Activated CD8-positive, alpha-beta memory T cell treated with anti-CD3 and anti-CD28 coated beads, Interleukin-2, amount 50 U/mL, for 24 hours (primary cell): ENCODE measurements around the gene PGAP2.
A peak's percentile ranks its signal among the peaks of the same experiment; 100 is the strongest.
"Not testable (repeated sequence)": the region's sequence is repeated elsewhere in the genome, so short reads cannot be mapped to it uniquely, and the experiment has no call there.

Experiments used
- DNase-seq: peaks from one replicate; pipeline ENCODE4 v3.0.0-alpha.2; 2020; ENCODE audit errors: extremely low read depth

PGAP2 gene

DNA sequence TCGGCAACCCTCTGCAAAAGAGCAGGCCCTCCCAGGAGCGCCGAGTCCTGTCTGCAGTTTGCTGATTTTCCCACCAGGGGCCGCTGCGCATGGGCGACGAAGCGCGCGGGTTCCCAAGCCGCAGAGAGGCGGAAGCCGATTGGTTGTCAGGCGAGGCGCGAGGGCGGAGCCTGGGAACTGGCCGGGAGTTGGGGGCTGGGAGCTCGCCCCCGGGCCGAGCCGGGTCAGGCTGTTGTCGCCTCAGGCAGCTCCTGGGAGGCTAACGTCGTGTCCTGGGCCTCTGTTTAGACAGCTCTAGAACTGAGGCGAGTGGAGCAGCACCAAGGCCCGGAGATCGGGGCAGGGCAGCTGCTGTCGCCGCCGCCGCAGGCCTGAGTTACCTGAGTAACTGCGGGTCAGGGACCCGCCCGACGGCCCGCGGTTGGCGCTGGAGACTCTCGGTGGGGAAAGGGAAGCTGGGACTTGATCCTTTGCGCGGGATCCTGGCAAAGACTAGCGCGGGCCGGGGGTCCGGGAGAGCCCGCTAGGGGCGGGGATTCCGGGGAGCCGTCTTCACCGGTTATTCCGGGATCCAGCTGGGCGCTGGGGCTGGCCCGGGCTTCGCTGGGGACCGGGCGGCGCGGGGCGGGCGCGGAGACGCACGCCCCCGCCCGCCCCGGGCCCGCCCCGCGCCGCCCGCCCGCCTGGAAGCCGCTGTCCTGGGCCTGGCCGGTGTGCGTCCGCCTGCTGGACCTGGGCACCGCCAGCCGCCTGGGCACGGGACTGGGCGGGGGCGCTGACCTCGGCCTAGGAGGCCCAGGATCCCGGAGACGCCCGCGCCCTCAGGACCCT lies 46.8 kb downstream of the PGAP2 start, which contains the start of gene STIM1:
Gene STIM1 (plus strand): TSS at position 688 of the 831 bp plus-strand sequence. CDS start 607 bp downstream, outside the sequence.
- DNase-seq, result peak; percentile 95

DNA sequence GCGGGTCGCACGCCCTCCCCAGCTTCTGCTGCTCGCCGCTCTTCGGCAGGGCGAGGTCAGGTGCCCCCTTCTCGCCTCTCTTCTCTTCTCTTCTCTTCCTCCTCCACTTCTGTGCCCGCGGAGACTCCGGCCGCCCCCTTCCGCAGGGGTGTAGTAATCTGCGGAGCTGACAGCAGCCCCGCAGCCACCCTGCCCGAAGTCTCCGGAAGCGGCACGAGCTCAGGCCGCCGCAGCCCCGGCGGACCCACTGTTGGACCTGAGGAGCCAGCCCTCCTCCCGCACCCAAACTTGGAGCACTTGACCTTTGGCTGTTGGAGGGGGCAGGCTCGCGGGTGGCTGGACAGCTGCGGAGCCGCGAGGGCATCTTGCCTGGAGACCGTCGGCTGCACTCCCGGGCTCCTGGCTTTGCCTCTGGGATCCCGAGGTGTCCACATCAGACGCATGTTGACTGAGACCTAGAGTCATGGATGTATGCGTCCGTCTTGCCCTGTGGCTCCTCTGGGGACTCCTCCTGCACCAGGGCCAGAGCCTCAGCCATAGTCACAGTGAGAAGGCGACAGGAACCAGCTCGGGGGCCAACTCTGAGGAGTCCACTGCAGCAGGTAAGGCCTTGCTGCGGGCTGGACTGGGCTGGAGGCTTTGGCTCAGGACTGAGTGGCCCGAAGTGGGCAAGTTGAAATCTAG lies 47.6 kb downstream of the PGAP2 start:
- no peak for DNase-seq

DNA sequence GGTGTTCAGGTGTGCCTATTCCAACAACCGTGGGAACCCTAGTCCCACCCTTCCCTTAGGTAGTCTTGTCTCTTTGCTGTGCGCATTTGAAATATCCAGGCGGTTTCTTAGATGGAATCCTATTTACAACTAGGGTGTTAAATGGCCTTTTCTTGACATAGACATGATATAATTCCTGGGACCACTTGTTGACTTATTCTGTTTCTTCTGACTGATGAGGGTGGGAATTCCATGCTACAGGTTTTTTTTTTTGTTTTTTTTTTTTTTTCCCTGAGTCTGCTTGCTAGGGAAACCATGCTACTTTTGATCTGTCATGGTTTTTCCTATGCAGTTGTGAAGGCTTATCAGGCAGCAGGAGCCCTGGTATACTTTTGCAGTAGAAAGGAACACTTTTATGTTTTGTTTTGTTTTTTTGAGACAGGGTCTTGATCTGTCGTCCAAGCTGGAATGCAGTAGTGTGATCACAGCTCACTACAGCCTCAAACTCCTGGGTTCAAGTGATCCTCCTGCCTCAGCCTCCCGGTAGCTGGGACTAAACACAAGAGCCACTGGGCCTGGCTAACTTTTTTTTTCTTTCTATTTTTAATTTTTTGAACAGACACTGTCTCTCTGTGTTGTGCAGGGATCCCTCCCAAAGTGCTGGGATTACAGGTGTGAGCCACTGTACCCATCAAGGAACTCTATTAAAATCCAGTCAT lies 48.6 kb downstream of the PGAP2 start:
- no peak for DNase-seq

DNA sequence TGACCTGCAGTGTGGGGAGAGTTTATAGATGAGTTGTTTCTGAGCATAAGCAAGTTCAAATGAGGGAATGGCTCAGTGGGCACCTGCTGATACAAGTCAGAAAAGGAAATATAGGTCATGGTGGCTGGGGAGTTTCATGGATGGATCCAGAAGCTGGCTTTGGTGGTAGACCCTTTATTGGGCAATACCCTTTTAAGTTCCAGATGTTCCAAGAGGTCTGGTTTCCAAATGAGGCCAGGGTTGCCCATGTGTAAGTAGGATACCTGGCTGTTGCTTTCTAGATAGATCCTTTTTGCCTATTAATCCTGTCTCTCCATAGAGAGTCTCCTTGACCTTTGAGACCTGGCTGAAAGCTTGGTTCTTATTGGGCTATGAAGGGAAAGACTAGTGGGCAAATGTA lies 49.3 kb downstream of the PGAP2 start:
- DNase-seq, result no peak

DNA sequence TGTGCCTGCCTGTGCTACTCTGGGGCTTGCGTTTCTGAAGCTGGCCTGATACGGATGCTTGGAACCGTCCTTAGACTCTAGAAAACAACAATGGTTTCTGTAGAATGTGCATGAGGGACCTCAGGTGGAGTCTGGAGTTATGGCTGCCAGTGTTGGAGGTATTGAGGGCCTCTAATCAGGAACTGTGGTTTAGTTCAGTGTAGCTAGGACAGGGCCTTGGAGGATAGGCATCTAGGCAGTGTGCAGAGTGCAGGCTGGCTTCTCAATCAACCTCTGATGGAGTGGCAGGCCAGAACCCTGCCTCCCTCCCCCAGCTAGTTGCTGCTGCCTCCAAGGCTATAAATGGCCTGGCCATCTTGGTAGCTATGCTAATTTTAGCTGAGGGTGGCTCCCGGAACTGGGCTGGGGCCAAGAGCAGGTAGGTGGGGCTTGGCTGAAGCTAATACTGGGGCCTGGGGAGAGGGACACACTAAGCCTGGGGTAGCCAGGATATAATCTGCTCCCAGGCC lies 51.1 kb downstream of the PGAP2 start:
- DNase-seq, result no peak

DNA sequence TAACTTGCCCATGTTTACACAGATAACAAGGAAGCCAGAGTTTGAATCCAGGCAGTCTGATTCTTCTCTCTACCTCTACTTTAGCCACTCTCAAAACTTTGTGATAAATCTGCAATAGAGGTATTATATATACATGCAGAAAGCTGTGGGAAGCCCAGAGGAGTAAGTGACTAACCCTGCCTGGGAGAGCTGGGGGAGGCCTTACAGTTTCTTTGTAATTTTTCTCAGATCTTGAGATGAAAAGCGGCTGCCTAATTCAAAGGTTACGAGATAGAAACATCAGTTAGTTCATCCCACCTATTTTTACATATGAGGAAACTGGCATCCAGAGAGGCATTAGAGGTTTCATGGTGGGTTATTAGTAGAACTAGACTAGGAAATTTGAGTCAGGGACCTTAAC lies 52.0 kb downstream of the PGAP2 start:
- DNase-seq, result no peak

DNA sequence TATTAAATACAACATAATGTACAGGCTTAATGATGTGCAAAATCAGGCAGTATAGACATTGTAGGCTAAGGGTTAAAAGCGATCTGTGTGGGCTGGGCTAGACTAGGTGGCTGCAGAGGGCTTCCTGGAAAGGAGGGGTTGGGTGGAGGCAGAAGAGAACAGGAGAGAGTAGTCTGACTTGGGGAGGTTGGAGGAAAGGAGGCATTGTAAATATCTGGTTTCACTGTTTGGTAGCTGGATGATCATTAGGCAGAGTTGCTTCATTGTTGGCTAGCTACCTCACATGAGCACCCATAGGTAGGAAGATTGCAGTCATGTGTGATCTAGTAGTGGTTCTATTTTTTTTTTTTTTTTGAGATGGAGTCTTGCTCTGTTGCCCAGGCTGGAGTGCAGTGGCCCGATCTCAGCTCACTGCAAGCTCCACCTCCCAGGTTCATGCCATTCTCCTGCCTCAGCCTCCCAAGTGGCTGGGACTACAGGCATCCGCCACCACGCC lies 52.6 kb downstream of the PGAP2 start:
- not testable (repeated sequence) for DNase-seq

DNA sequence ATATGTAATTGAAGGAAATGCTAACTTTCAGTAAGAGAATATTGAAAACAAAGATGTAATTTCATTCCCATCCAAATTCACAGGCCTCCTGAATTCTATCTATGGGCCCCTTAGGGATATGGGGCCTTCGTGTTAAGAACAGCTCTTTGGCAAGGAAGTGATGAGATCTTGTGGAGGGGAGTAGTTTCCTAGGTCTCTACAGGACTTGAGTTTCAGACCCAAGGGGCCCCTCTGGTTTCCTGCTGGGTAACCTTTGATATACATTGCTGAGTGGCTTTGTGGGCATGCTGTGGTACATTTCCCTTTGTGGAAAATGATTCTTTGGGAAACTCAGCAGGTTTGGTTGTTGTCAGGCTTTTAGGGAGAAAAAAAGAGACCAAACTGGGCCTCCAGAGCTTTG lies 53.3 kb downstream of the PGAP2 start:
- no peak for DNase-seq

DNA sequence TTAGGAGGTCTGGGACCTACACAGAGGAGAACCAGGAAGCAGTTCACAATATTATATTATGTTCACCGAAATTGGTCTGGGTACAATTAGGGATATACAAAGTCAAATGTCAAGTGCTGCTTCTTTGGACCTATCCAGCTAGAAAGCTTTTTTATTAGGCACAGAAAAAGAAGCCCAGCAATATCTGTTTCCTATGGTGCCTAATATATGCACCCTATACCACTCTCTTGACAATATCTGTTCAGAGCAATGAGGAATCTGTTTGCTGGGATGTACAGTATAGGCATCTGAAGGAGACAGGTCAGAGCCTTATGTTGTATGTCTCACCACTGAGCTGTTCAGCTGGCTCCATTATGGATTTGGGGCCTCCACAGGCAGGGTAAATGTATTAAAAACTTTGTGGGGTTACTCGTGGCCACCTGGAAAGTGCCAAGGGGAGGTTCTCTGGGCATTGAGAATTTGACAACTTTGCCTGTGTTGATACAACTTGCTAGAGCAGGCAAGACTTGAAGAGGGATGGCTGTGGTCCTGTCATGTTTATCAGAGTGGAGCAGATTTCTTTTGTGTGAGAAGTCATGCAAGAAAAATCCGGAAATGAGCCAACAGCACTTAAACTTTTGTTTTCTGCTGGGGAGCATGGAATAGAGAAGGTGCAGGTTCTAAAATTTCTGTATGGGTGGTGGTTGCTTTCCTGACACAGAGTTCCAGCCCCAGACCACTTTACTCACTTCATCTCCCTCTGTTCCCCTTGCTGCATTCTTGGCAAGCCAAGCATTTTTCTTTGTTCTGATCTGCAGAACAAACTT lies 57.2 kb downstream of the PGAP2 start:
- no peak for DNase-seq

DNA sequence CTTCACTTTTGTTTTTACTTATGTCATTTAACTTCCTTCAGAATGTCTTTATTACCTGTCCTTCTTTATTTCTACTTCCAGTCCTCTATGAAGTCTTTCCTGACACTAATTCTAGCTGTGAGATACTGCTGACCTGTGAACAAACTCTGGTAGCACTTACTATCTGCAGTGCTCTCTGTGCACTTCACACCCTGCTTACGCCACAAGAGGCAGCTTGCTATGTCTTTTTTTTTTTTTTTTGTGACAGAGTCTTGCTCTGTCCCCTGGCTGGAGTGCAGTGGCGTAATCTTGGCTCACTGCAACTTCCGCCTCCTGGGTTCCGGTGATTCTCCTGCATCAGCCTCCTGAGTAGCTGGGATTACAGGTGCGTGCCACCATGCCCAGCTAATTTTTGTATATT lies 57.8 kb downstream of the PGAP2 start:
- DNase-seq, result no peak

DNA sequence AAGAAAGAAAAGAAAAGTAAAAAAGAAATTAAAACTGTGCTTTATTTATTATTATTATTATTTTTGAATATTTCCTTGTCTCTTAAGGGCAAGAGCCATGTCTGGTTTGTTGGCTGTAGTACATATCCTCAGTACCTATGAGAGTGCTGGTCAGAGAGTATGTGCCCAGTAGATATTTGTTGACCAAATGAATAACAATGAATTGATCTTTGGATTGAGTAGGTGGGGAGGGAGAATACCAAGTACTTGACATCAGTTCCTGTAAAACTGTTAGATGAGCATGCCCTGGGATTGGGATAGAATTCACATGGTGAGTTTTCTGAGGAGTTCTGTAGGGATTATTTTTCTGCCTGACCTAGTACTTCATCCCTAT lies 58.5 kb downstream of the PGAP2 start:
- no peak for DNase-seq

DNA sequence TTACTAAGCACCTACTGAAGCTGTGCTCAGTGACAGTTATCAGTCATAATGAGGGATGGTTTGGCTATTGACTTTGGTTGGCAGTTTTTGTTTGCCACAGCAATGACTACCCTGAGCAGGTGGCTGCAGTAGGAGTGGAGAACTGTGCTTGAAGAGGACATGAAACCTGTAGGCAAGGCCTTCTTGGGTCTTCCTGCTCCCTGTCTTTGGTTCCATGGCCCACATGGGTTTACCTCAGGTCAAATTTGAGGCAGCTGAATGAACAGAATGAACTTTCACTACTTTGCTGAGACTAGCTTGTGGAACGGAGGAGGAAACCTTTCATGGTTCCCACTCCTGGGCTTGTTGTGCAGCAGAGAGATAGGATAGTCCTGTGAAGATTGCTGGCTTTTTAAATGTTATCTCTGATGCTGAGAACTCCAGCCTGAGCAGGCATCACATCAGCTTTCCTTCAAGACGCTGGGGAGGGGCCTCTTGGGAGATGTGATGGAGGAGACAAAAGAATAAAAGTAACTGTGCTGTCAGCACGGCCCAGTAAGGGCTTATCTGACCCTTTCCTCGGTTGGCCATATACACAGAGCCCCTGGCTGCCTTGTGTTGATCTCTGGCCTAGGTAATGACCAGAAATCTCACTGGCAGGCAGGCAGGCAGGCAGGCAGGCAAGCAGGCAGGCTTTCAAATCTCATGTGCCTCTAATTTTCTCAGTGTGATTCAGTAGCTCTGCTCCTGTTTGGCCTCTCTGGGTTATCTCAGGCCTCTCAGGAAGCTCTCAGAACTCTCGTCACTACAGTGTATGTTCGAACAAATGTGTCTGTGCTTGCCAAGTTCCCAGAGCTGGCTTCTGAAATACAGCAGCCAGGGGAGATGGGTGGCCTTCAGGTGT lies 59.1 kb downstream of the PGAP2 start:
- no peak for DNase-seq

DNA sequence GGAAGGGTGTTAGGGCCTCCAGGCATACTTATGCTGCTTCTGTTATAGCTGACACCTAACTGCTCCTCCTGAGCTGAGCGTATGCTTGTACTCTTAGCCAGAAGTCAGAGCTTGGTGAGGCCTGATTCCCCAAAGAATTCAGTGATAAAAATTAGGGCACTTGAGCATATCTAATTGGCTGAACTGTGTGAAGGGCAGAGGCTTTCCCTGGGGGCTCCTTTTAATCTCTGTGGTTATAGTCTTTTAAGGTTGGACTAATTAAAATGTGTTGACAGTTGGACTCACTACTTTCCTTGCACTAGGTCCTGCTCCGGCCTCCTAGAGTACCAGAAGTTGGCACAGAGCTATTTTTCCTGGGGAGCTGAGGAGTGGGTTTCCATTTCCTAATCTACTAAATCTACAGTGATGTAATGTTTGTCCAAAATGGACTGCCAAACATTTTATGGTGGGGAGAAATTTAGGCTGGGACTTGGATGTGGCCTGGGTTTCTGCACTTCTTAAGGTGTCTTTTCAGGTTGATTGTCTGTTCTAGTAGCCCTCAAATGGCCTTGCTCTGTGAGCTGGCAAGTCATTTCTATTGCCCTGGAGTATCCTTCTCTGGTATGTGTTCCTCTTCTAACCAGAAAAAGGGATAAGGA lies 65.5 kb downstream of the PGAP2 start:
- DNase-seq, result no peak
